Type B pancreatic cell (in vitro differentiated cells): Measurements from ENCODE around the gene TEAD1. TPM values are rescaled to one million over a fixed set of nuclear protein-coding genes. Genes with fewer than 3 reads are reported as not detected.

Experiments
- DNase-seq: peaks from one replicate; pipeline ENCODE4 v3.0.0; 2021; ENCODE audit warnings: mixed read lengths; ENCODE audit not compliant: unreplicated experiment; ENCODE audit errors: extremely low spot score
- H3K27ac Mint-ChIP-seq: 2 replicates; pipeline ENCODE4 v1.8.0; 2021; ENCODE audit warnings: mild to moderate bottlenecking, mixed read lengths
- H3K27me3 Mint-ChIP-seq: 2 replicates; pipeline ENCODE4 v1.8.0; 2021; ENCODE audit warnings: mixed read lengths
- H3K36me3 Mint-ChIP-seq: 2 replicates; pipeline ENCODE4 v1.8.0; 2021; ENCODE audit warnings: mixed read lengths
- H3K4me1 Mint-ChIP-seq: one replicate; pipeline ENCODE4 v1.8.0; 2021; ENCODE audit warnings: mixed read lengths; ENCODE audit not compliant: unreplicated experiment
- H3K4me3 Mint-ChIP-seq: 2 replicates; pipeline ENCODE4 v1.8.0; 2021; ENCODE audit warnings: mild to moderate bottlenecking, mixed read lengths
- H3K9me3 Mint-ChIP-seq: 2 replicates; pipeline ENCODE4 v1.8.0; 2021; ENCODE audit warnings: mixed read lengths
- CTCF ChIP-seq: fragments of 200-600 bp; sonication (generic); conservative IDR thresholded peaks from 2 replicates; pipeline ENCODE4 v1.5.0; 2021; ENCODE audit warnings: antibody characterized with exemption, mild to moderate bottlenecking
- total RNA-seq: library from RNA; stranded (reverse); gene quantifications from 2 replicates; pipeline ENCODE4 v1.2.1, GENCODE V29; 2021; ENCODE audit warnings: low replicate concordance

TEAD1 gene
- total RNA-seq, 1 donor from 2014 or later, result 91.8 TPM

- Mint-ChIP-seq H3K4me3 (no peak overlapping the region), H3K4me1 (peaks cover 81% of the 10 kb centered on the region), H3K27ac (peak overlapping the region; percentile 99), H3K9me3 (peaks cover 5% of the 10 kb centered on the region), H3K36me3 (peaks cover 22% of the 10 kb centered on the region), H3K27me3 (no peaks in the 10 kb centered on the region)
- TF ChIP-seq CTCF, result no peak
- DNase-seq, result no peak
Observed at GRCh38 chr11:12798609-12799011, 124.4 kb downstream of the TEAD1 start.

GRCh38 chr11:12799334-12799835, 125.2 kb downstream of the TEAD1 start:
- Mint-ChIP-seq H3K4me1 (peaks cover 77% of the 10 kb centered on the region), H3K4me3 (peak overlapping the region; percentile 83), H3K36me3 (peaks cover 22% of the 10 kb centered on the region), H3K9me3 (peaks cover 5% of the 10 kb centered on the region), H3K27ac (peak overlapping the region; percentile 99), H3K27me3 (no peaks in the 10 kb centered on the region)
- TF ChIP-seq CTCF, result no peak
- no peak for DNase-seq

- no peak for TF ChIP-seq CTCF
- Mint-ChIP-seq H3K4me3 (peak overlapping the region; percentile 83), H3K9me3 (peaks cover 5% of the 10 kb centered on the region), H3K27me3 (no peaks in the 10 kb centered on the region), H3K27ac (peak overlapping the region; percentile 99), H3K4me1 (peaks cover 76% of the 10 kb centered on the region), H3K36me3 (peaks cover 24% of the 10 kb centered on the region)
- DNase-seq, result no peak
Observed at GRCh38 chr11:12800032-12800671, 125.9 kb downstream of the TEAD1 start.

- Mint-ChIP-seq H3K36me3 (peaks cover 29% of the 10 kb centered on the region), H3K27me3 (no peaks in the 10 kb centered on the region), H3K27ac (peak overlapping the region; percentile 99), H3K4me3 (peak overlapping the region; percentile 83), H3K9me3 (peaks cover 4% of the 10 kb centered on the region), H3K4me1 (peaks cover 82% of the 10 kb centered on the region)
- no peak for TF ChIP-seq CTCF
- no peak for DNase-seq
Observed at GRCh38 chr11:12800871-12801270, 126.7 kb downstream of the TEAD1 start.

- Mint-ChIP-seq H3K9me3 (no peaks in the 10 kb centered on the region), H3K27me3 (no peaks in the 10 kb centered on the region), H3K36me3 (peaks cover 24% of the 10 kb centered on the region), H3K4me1 (peaks cover 84% of the 10 kb centered on the region), H3K27ac (peak overlapping the region; percentile 99), H3K4me3 (no peak overlapping the region)
- DNase-seq, result no peak
- TF ChIP-seq CTCF, result no peak
Observed at GRCh38 chr11:12801976-12802375, 127.8 kb downstream of the TEAD1 start.
